Cortex of kidney (tissue), 1 donor: ENCODE measurements around the gene NUAK2.
"Not testable (repeated sequence)": the region's sequence is repeated elsewhere in the genome, so short reads cannot be mapped to it uniquely, and the experiment has no call there.

Experiments
- DNase-seq: peaks from one replicate; lab custom pipeline; 2025; lab: John Stamatoyannopoulos, UW

NUAK2 gene

DNA sequence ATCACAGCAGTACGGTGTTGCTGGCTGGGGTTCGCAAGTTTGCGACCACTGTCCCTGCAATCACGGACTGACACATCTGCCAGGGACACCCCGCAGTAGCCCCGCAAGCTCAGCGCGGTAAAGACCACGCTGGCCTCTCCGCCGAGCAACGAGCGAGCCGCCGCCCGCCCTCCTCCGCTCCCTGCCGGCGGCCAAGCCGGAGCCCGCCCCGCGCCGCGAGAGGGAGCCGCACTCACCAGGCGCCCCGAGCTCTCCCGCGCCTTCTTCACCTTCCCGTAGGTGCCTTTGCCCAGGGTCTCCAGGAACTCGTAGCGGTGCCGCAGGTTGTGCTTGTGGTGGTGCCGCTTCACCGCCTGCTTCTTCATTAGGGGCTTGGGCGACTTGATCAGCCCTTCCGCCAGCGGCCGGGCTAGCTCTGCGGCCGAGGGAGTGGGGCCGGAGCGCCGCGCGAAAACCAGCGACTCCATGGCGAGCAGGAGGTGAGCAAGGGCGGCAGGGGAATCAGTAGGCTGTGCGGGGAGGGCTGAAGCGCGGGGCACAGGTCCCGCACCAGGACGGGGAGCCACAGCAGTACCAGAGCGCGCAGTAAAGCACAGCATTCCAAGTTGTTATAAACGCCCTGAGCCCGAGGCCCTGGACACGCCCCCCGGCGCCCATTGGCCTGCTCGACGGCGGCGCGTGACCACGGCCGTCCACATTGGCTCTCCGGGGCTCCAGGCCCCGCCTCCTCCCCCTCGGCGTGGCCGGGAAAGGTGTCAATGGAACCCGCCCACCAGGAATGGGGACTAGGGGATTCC lies at the start of gene NUAK2:
Gene NUAK2, minus strand, starts transcription at position 584 of the 797 bp plus-strand sequence. Its CDS starts 117 bp downstream, at position 467.
- peak; percentile 49 for DNase-seq

- DNase-seq: no peak
These were observed 49.2 kb upstream of the NUAK2 start for GRCh38 chr1:205370780-205371179.

DNA sequence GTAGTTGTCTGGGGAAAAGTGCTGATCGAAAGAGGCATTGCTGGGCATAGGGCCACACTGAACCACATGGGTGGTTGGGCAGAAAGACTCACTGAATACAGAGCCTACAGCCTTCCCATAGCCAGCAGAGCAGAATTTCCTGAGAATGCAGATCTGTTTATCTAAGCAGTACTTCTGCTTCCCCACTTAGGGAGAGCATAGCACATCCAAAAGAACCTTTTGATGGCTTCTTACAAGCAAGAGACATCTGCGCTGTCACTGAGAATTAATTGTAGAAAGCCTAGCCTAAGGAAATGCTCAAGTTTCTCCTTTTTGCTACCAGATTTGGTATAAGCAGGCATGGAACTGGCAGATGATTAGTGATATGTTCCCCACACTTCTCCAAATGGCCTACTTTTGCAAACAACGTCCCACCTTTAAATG lies 48.2 kb upstream of the NUAK2 start:
- DNase-seq: no peak

DNA sequence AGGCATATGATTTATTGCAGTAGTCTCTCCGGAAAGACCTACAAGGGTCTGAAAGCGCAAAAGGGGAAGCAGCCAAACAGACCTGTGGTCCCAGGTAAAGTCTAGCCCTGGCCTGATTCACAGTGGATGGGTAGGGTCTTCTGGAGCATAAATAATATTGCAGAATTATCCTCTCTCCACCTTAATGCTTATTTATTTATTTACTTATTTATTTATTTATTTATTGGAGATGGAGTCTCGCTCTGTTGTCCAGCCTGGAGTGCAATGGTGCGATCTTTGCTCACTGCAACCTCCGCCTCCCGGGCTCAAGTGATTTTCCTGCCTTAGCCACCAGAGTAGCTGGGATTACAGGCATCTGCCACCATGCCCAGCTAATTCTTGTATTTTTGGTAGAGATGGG lies 46.9 kb upstream of the NUAK2 start:
- DNase-seq: no peak

GRCh38 chr1:205365945-205366463 lies 44.5 kb upstream of the NUAK2 start:
- no peak for DNase-seq

- not testable (repeated sequence) for DNase-seq
These were observed 43.5 kb upstream of the NUAK2 start for GRCh38 chr1:205365086-205365485.

DNA sequence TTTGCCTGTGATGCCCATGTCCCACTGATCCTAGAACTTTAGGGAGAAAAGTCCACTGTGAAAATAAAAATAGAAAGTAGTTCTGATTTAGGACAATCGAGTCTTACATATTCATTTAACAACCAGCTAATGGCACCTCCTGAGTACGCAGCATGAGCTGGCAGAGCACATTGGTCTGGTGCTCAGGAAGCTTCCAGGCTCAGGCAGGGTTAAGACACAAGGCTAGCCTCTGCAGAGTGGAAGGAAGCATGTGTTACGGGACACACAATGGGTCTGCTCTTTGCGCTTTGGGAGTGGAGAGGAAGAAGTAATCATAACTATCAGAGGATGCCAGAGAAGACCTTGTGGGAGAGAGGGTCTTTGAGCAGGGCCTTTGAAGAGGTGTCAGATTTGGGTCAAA lies 39.3 kb upstream of the NUAK2 start:
- DNase-seq: no peak

DNA sequence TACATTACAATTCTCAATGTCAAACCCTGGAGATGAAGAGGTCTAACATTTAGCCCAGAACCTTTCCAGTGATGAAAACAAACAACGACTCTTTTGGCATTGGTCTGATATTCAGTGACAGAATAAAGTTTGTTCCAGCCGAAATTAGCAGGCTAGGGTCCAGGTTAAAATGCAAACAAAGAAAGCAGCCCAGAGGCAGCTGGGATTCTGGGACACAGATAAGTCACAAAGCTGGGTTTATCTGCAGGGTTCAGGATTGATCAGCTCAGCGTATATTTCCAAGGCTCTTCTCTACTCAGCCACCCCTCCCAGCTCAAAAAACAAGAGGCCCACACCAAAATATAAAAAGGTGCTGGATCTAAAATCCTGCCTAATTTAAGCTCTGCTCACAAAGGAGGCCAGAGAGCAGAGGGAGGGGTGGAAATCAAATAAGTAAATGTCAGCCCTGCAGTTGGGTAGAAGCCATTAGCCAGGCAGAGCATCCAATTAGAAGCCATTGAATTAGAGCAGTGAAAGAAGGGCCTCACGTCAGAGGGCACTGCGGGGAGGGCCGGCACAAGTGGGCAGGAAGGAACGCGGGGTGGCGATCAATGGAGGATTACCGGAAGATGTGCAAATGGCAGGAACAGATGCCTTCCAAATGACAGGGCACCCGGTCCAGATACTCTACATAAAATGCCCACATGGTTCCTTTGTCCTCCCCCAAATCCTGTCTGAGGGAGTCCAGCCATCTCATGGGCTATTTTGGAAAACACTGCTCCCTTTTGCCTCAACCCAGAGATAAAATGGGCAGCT lies 38.4 kb upstream of the NUAK2 start:
- no peak for DNase-seq

- DNase-seq: no peak
These were observed 37.0 kb upstream of the NUAK2 start for GRCh38 chr1:205358579-205358978.

DNA sequence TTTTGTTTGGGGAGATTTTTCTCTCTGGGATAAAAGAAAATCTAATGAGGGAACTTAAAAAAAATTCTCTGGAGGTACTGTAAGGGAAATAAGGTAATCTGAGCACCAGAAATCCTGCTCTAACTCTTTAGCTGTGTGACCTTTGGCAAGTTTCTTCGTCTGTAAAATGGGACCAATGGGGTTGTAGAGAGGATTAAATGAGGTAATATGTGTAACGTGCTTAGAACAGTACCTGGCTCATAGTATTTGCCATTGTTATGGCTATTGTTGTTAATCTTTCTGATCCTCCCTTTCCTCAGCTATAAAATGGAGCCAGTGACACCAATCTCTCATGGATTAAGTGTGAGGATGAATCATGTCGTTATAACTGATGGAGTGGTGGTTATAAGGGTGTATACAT lies 36.0 kb upstream of the NUAK2 start:
- no peak for DNase-seq

- no peak for DNase-seq
These were observed 35.0 kb upstream of the NUAK2 start, which contains the start of gene KLHDC8A for GRCh38 chr1:205356440-205357139. TSS of gene KLHDC8A (minus strand) at chr1:205356922. CDS start at chr1:205343604, 13,318 bp downstream.

DNA sequence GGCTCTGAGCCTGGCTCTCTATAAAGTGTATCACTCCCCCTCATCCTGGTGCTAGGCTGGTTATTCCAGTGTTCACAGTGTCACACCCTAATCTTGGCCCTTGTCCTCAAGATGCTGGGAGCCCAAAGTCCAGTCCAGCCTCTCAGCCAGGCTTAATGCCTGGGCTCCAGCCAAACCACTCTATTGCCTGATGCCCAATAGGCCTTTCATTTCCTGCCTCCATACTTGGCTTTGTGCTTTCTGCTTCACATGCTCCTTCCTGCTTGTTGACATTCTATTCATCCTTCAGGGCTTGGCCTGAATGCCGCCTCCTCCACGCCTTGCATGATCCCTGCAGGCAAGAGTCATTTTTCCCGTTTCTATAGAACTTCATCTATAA lies 33.5 kb upstream of the NUAK2 start:
- no peak for DNase-seq

DNA sequence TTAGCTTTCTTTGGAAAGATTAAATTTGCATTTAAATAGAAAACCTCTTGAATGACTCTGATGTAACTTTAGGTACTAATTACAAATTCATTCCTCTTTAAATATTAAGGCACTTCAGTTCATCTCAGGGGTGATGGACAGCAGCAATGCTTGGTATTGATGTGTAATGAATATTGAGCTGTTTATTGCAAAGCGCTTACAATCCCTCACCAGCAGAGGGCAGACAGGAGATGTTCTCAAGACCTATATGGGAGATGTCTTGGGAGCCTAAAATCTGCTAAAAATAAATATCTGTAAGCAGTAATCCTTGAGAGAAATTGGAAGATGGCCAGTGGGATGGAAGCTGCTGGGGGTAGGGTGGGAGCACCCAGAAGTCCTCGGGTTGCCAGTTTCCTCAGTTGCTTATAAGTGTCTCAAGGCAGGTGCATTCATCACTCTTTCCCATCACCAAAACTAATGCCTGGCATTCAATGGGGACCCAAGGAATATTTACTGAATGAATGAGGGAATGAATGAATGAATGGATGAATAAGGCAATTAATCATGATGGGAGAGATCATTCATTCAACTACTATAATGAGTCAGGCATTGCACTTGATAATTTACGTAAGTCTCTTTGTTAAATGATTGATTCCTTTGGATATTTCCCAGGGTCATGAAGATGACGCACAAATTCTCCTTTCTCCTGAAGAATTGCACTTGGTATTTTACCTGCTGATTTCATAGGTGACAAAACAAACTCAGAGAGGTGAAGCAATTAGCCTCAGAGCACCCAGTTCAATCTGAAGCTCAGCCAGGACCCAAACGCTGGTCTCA lies 32.9 kb upstream of the NUAK2 start:
- no peak for DNase-seq

- no peak for DNase-seq
These were observed 32.1 kb upstream of the NUAK2 start for GRCh38 chr1:205353612-205354011.

DNA sequence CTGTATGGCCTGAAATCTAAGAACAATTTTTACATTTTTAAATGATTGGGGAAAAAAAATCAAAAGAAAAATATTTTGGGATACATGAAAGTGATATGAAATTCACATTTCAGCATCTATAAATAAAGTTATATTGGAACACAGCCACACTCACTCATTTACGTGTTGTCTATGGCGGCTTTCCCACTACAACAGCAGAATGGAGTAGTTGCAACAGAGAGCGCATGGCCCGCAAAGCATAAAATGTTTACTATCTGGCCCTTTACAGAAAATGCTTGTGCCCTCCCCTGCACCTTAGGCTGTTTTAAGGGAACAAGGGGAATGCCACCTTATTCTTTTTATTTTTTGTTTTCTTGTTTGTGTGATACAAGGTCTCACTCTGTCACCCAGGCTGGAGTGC lies 31.6 kb upstream of the NUAK2 start:
- DNase-seq: no peak

GRCh38 chr1:205351984-205352713 lies 30.6 kb upstream of the NUAK2 start:
- no peak for DNase-seq

DNA sequence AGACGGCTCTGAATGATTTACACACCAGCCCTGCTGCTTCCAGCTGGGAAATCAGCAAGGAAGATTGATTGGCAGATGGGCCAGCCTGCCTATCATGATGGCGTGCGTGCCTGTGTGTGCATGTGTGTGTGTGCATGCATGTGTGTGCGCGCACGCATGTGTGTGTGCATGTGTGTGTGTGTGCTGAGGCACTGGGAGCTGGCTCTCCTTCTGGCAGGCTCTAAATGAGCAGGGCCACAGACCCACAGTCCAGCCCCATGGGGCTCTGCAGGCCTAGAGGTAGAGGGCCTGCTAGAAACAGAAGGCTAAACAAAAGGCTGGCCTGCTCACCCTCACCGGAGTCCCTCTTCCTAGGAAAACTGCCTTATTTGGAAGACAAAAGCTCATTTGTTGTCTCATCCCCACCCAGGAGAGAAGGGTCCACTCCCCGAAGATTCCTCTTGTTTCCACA lies 29.2 kb upstream of the NUAK2 start:
- no peak for DNase-seq

GRCh38 chr1:205350124-205350523 lies 28.6 kb upstream of the NUAK2 start:
- no peak for DNase-seq

- no peak for DNase-seq
These were observed 27.3 kb upstream of the NUAK2 start for GRCh38 chr1:205348554-205349487.
